Liver (tissue), 9 donors: ENCODE data around the gene RGS17. TPM values are rescaled to one million over a fixed set of nuclear protein-coding genes. Genes with fewer than 3 reads are reported as not detected.

Source experiments
- DNase-seq: peaks from one replicate; pipeline ENCODE4 v3.0.0-alpha.2; 2017; ENCODE audit warnings: low spot score
- H3K27ac ChIP-seq, 2 donors: one replicate each; pipeline ENCODE4 v1.7.0; 2013; ENCODE audit warnings: inconsistent platforms in 2 of 2, low read length in 2 of 2, control low read depth in 1 of 2, low read depth in 1 of 2, mild to moderate bottlenecking in 1 of 2
- H3K27me3 ChIP-seq, 4 donors: one replicate each; pipeline versions ENCODE4 v1.6.1 to v1.7.0; 2013; ENCODE audit warnings: low read length in 3 of 4, inconsistent platforms in 1 of 4, mild to moderate bottlenecking in 1 of 4, moderate library complexity in 1 of 4; ENCODE audit not compliant: control insufficient read depth in 4 of 4, insufficient read depth in 4 of 4
- H3K36me3 ChIP-seq, 4 donors: one replicate each; pipeline versions ENCODE4 v1.6.1 to v1.7.0; 2013; ENCODE audit warnings: low read length in 3 of 4, mild to moderate bottlenecking in 3 of 4, low read depth in 1 of 4, moderate library complexity in 1 of 4; ENCODE audit not compliant: control insufficient read depth in 4 of 4, insufficient read depth in 3 of 4
- H3K4me1 ChIP-seq, 4 donors: one replicate each; pipeline versions ENCODE4 v1.6.1 to v1.7.0; 2013; ENCODE audit warnings: low read length in 3 of 4, mild to moderate bottlenecking in 3 of 4, moderate library complexity in 1 of 4; ENCODE audit not compliant: control insufficient read depth in 4 of 4, insufficient read depth in 4 of 4
- H3K4me3 ChIP-seq, 3 donors: one replicate each; pipeline versions ENCODE4 v1.6.1 to v1.7.0; 2013; ENCODE audit warnings: low read length in 3 of 3, control low read depth in 1 of 3, low read depth in 1 of 3, mild to moderate bottlenecking in 1 of 3
- H3K9ac ChIP-seq, 2 donors: one replicate each; pipeline ENCODE4 v1.7.0; 2013; ENCODE audit warnings: low read length in 2 of 2, mild to moderate bottlenecking in 2 of 2, moderate library complexity in 2 of 2, control low read depth in 1 of 2, low read depth in 1 of 2
- H3K9me3 ChIP-seq, 4 donors: one replicate each; pipeline versions ENCODE4 v1.6.1 to v1.7.0; 2013; ENCODE audit warnings: low read length in 3 of 4; ENCODE audit not compliant: control insufficient read depth in 4 of 4
- EGR1 ChIP-seq, 2 donors: IDR thresholded peaks; 2 replicates each; pipeline ENCODE4 v1.6.1; 2016 to 2018; ENCODE audit warnings: antibody characterized with exemption in 2 of 2, low read depth in 2 of 2
- FOXA1 ChIP-seq: IDR thresholded peaks from 2 replicates; pipeline ENCODE4 v1.6.1; 2016; ENCODE audit warnings: antibody characterized with exemption
- FOXA2 ChIP-seq: IDR thresholded peaks from 2 replicates; pipeline ENCODE4 v1.6.1; 2016; ENCODE audit warnings: antibody characterized with exemption
- GABPA ChIP-seq, 2 donors: IDR thresholded peaks in 1 of 2; conservative IDR thresholded peaks in 1 of 2; 2 replicates each; pipeline ENCODE4 v1.6.1; 2016; ENCODE audit warnings: antibody characterized with exemption in 2 of 2, mild to moderate bottlenecking in 1 of 2, moderate library complexity in 1 of 2
- HNF4G ChIP-seq: IDR thresholded peaks from 2 replicates; pipeline ENCODE4 v1.6.1; 2016; ENCODE audit warnings: antibody characterized with exemption
- JUND ChIP-seq, 2 donors: IDR thresholded peaks; 2 replicates each; pipeline ENCODE4 v1.6.1; 2016; ENCODE audit warnings: antibody characterized with exemption in 2 of 2
- NR2F2 ChIP-seq: IDR thresholded peaks from 2 replicates; pipeline ENCODE4 v1.6.1; 2016; ENCODE audit warnings: antibody characterized with exemption
- RAD21 ChIP-seq, 2 donors: IDR thresholded peaks; 2 replicates each; pipeline ENCODE4 v1.6.1; 2016; ENCODE audit warnings: antibody characterized with exemption in 2 of 2, mild to moderate bottlenecking in 2 of 2
- RXRA ChIP-seq, 2 donors: IDR thresholded peaks; 2 replicates each; pipeline ENCODE4 v1.6.1; 2017 to 2018; ENCODE audit warnings: antibody characterized with exemption in 2 of 2, mild to moderate bottlenecking in 1 of 2
- SP1 ChIP-seq: IDR thresholded peaks from 2 replicates; pipeline ENCODE4 v1.6.1; 2018; ENCODE audit warnings: antibody characterized with exemption, mild to moderate bottlenecking
- WGBS: extraction: QIAGEN DNeasy Blood & Tissue Kit; methylation state at CpG from one replicate; pipeline ENCODE4 v1.1.7; 2013; 5-methylcytosine and 5-hydroxymethylcytosine counted together
- polyA plus RNA-seq, 2 donors: library from polyadenylated mRNA; stranded (reverse) in 1 of 2; unstranded in 1 of 2; fragments of 200-250 nt in 1 of 2; fragments of >200 nt in 1 of 2; fragmentation: Nextera tagmentation in 1 of 2; extraction: Ambion mirVana in 1 of 2; gene quantifications; one replicate each; pipeline versions ENCODE4 v1.2.1 to v1.2.3, GENCODE V29; 2013 to 2015
- total RNA-seq, 2 donors: library from RNA; depleted of rRNA; stranded (reverse); fragments of >200 nt; gene quantifications; one replicate each; pipeline ENCODE4 v1.2.3, GENCODE V29; 2014
- TF ChIP-seq, protein P1 (sequence below): IDR thresholded peaks from 2 replicates; pipeline ENCODE4 v1.6.1; 2016; ENCODE audit warnings: antibody characterized with exemption
- TF ChIP-seq, protein P2 (sequence below): IDR thresholded peaks from 2 replicates; pipeline ENCODE4 v1.6.1; 2016; ENCODE audit warnings: antibody characterized with exemption
- TF ChIP-seq, protein P3 (sequence below): fragments of 150-350 bp; IDR thresholded peaks from 2 replicates; pipeline ENCODE4 v1.5.1; 2017; ENCODE audit warnings: improper control_type of control experiment, low read depth, low read length; ENCODE audit not compliant: missing input control
- donor health status: healthy.
- donor health status: healthy.
- donor health status: healthy.
- donor health status: healthy.
- donor health status: healthy.

The RGS17 gene
- total and polyA plus RNA-seq, 4 donors: under 0.01 to 0.09 (median 0.03) TPM

DNA sequence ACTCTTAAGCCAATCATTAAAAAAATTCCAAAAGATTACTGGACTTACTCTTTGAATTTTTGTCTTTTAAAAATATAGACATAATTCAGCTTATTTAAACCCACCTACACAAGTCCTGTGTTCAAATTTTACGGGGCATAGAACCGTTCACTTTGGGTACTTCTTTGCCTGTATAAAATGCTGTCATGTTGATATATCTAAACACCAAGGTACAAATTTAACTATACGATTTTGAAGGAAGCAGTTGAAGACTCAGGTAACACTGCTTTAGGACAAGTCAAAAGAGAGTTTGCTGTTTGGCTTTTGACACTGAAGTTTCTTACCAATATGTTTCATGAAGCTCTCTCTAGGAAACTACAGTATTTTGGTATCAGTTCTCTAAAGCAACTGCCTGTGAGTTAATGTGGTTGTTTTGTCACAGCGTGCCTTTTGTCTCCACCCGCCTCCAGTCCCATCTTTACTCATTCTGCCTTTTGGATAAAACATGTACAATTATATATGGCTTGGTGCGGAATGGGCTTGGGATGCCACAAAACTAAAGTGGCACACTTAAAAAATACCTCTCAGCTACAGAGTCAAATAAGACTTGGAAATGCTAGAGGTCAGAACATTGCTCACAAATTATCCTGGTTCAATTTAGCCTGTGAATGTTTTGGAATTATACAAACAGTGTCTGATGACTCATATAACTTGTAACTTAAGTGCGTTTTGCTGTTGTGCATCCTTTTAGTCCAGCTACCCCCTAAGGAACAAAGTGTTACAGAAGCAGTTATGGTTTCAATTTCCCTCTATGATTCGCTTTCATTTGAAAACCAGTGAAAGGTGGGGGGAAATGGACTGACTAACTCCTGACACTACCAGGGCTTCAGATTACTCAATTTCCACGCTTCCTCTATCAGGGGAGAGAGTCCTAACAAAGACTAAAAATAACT lies 38.7 kb downstream of the RGS17 start (continued):
- TF ChIP-seq, protein P1, sequence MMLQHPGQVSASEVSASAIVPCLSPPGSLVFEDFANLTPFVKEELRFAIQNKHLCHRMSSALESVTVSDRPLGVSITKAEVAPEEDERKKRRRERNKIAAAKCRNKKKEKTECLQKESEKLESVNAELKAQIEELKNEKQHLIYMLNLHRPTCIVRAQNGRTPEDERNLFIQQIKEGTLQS: no peak
- TF ChIP-seq FOXA1: no peak
- no peak for TF ChIP-seq RXRA (IDR thresholded peaks at IDR 0.05)

DNA sequence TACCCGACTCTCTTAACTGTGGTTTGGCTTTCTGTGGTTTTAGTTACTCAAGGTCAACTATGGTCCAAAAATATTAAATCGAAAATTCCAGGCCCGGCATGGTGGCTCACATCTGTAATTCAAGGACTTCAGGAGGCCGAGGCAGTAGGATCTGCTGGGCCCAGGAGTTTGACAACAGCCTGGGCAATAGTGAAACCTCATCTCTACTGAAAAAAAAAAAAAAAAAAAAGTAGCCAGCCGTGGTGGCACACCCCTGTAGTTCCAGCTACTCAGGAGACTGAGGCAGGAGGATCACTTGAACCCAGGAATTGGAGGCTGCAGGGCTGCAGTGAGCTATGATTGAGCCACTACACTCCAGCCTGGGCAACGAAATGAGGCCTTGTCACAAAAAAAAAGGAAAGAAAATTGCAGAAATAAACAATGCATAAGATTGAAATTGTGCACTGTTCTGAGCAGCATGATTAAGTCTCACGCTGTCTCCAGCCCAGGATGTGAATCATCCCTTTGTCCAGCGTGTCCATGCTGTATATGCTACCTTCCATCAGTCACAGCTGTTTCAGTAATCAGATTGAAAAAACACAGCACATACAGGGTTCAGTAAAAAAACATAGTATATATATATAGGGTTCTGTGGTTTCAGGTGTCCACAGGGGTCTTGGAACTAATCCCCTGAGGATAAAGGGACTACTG lies 40.7 kb downstream of the RGS17 start:
- WGBS: 67% methylated on average over 8 of the region's 8 CpGs
- no peak overlapping the region for H3K9ac ChIP-seq
- no peak for DNase-seq
- no peaks in the 10 kb centered on the region for H3K9me3 ChIP-seq
- peaks cover 0 to 9% (median 2%) of the 10 kb centered on the region in 4 donors for H3K27me3 ChIP-seq
- H3K36me3 ChIP-seq: no peaks in the 10 kb centered on the region
- no peak overlapping the region for H3K27ac ChIP-seq
- no peaks in the 10 kb centered on the region for H3K4me1 ChIP-seq
- no peak for TF ChIP-seq GABPA (IDR thresholded peaks at IDR 0.05 in 1 of 2, conservative IDR thresholded peaks at IDR 0.05 in 1 of 2)
- H3K4me3 ChIP-seq: no peak overlapping the region

DNA sequence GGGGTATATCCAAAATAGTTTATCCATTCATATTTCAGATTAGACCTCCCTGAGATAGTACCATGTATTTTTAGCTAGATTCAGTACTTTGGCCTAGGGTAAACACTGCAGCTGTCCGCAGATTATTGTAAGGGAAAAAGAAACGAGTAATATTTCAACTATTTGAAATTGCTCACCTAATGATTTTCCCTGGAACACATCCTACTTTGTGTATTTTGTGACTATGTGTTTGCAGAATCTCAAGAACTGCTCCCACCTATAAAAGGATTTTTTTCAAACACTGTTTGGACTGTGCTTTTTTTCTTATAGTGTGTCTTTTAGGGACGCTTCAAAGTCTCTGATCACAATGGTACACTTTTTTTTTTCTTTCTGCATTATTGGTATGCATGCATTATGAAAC lies 42.3 kb downstream of the RGS17 start:
- Histone ChIP-seq H3K27ac (no peak overlapping the region), H3K36me3 (no peaks in the 10 kb centered on the region), H3K9ac (no peak overlapping the region), H3K4me3 (no peak overlapping the region), H3K27me3 (peaks cover 0 to 9% (median under 1%) of the 10 kb centered on the region in 4 donors), H3K4me1 (no peaks in the 10 kb centered on the region), H3K9me3 (no peaks in the 10 kb centered on the region)
- TF ChIP-seq NR2F2: no peak
- TF ChIP-seq FOXA1: no peak
- TF ChIP-seq, protein P2, sequence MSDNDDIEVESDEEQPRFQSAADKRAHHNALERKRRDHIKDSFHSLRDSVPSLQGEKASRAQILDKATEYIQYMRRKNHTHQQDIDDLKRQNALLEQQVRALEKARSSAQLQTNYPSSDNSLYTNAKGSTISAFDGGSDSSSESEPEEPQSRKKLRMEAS: no peak
- TF ChIP-seq, protein P3, sequence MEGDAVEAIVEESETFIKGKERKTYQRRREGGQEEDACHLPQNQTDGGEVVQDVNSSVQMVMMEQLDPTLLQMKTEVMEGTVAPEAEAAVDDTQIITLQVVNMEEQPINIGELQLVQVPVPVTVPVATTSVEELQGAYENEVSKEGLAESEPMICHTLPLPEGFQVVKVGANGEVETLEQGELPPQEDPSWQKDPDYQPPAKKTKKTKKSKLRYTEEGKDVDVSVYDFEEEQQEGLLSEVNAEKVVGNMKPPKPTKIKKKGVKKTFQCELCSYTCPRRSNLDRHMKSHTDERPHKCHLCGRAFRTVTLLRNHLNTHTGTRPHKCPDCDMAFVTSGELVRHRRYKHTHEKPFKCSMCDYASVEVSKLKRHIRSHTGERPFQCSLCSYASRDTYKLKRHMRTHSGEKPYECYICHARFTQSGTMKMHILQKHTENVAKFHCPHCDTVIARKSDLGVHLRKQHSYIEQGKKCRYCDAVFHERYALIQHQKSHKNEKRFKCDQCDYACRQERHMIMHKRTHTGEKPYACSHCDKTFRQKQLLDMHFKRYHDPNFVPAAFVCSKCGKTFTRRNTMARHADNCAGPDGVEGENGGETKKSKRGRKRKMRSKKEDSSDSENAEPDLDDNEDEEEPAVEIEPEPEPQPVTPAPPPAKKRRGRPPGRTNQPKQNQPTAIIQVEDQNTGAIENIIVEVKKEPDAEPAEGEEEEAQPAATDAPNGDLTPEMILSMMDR: no peak
- no peak for DNase-seq
- WGBS: 63% methylated on average over 3 of the region's 3 CpGs

DNA sequence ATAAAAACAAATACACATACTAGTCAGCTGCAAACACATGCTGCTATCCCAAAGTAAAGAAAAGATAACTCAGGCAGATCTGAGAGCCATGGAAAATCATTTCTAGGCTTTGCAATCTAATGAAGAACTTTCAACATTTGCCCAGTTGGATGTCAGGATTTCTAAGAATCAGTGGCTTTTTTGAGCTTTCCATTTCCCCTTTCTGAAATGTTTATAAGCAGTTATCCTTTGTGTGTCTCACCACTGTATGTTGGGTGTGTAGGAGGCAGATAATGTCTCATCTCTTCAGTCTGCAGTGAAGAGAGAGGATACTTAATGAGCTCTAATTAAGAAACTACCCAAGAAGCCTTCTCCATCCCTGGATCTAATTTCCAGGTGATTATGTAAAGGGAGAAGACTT lies 43.6 kb downstream of the RGS17 start:
- no peak overlapping the region for H3K27ac ChIP-seq
- TF ChIP-seq SP1: no peak
- no peak for TF ChIP-seq FOXA2
- TF ChIP-seq, protein P3: no peak
- TF ChIP-seq EGR1 (IDR thresholded peaks at IDR 0.05; ENCODE audit: low read depth in 2 of 2): no peak
- TF ChIP-seq HNF4G: no peak
- TF ChIP-seq RAD21 (IDR thresholded peaks at IDR 0.05): no peak
- no peak for TF ChIP-seq RXRA (IDR thresholded peaks at IDR 0.05)
- TF ChIP-seq JUND (IDR thresholded peaks at IDR 0.05): no peak
- TF ChIP-seq, protein P2: no peak

More for the DNA sequence above, 43.6 kb downstream of the RGS17 start:
- H3K36me3 ChIP-seq: no peaks in the 10 kb centered on the region
- H3K4me3 ChIP-seq: no peak overlapping the region
- H3K9me3 ChIP-seq: no peaks in the 10 kb centered on the region
- peaks cover 0 to 9% (median 0%) of the 10 kb centered on the region in 4 donors for H3K27me3 ChIP-seq
- H3K4me1 ChIP-seq: no peaks in the 10 kb centered on the region
- no peak for DNase-seq
- no peak overlapping the region for H3K9ac ChIP-seq
